Calu3 (cell line): ENCODE results near the gene UBE2L6. TPM values are rescaled to one million over a fixed set of nuclear protein-coding genes. Genes with fewer than 3 reads are reported as not detected.

Experiments used
- Bru-seq: library from RNA; stranded (reverse); fragments of 400-500 nt; gene quantifications from one replicate; lab custom pipeline; 2021; lab: Mats Ljungman, UMichigan
- BruChase-seq, 2 experiments: library from RNA; stranded (reverse); fragments of 400-500 nt; gene quantifications; one replicate each; lab custom pipeline; 2021; lab: Mats Ljungman, UMichigan
- BruUV-seq: library from RNA; stranded (reverse); fragments of 400-500 nt; replicated peaks from 2 replicates; lab custom pipeline; 2021; lab: Mats Ljungman, UMichigan
- CTCF ChIA-PET: fragments of 300-600 bp; sonication (Branson Sonifier 250); formaldehyde crosslinking; loops from one replicate; lab custom pipeline; 2022; ENCODE audit warnings: antibody characterized with exemption; lab: Charles Lee
- DNase-seq: peaks from one replicate; pipeline ENCODE4 v3.0.0; 2022
- H3K27ac Mint-ChIP-seq: one replicate; pipeline ENCODE4 v1.8.0; 2022; ENCODE audit warnings: mixed read lengths; ENCODE audit not compliant: unreplicated experiment
- H3K27me3 Mint-ChIP-seq: one replicate; pipeline ENCODE4 v1.8.0; 2022; ENCODE audit warnings: mixed read lengths; ENCODE audit not compliant: unreplicated experiment
- H3K36me3 Mint-ChIP-seq: one replicate; pipeline ENCODE4 v1.8.0; 2022; ENCODE audit warnings: mild to moderate bottlenecking, moderate library complexity, mixed read lengths; ENCODE audit not compliant: insufficient read depth, unreplicated experiment
- H3K4me1 Mint-ChIP-seq: one replicate; pipeline ENCODE4 v1.8.0; 2022; ENCODE audit warnings: mild to moderate bottlenecking, low read depth, mixed read lengths; ENCODE audit not compliant: unreplicated experiment
- H3K4me3 Mint-ChIP-seq: one replicate; pipeline ENCODE4 v1.8.0; 2022; ENCODE audit warnings: mild to moderate bottlenecking, low read depth, moderate library complexity, mixed read lengths; ENCODE audit not compliant: unreplicated experiment
- H3K9me3 Mint-ChIP-seq: one replicate; pipeline ENCODE4 v1.8.0; 2022; ENCODE audit warnings: low read depth, mixed read lengths; ENCODE audit not compliant: unreplicated experiment
- CTCF ChIP-seq: fragments of 200-600 bp; IDR thresholded peaks from one replicate; pipeline ENCODE4 v1.8.0; 2022; ENCODE audit warnings: antibody characterized with exemption; ENCODE audit not compliant: unreplicated experiment
- intact Hi-C: fragments of 100-400 bp; cut with micrococcal nuclease; formaldehyde crosslinking; loops from one replicate; pipeline ENCODE4 v1.10.0; 2022; ENCODE audit not compliant: unreplicated experiment
- long read RNA-seq: library from polyadenylated mRNA; stranded (forward); transcript quantifications from one replicate; pipeline ENCODE4 v2.0.0, GENCODE V29; 2022
- total RNA-seq: library from RNA; stranded (reverse); gene quantifications from 2 replicates; pipeline ENCODE4 v1.2.3, GENCODE V29; 2022

Gene UBE2L6
- total RNA-seq (80.8 and 170 TPM in 2 replicates), Bru-seq, nascent RNA (percentile 74 among the genes with signal in this experiment), BruChase-seq, experiment 1, labeled RNA remaining after a 6-hour chase (percentile 81 among the genes with signal in this experiment), BruChase-seq, experiment 2, labeled RNA remaining after a 2-hour chase (percentile 59 among the genes with signal in this experiment)
- long read RNA-seq, transcript UBE2L6-201 (4 exons, 1,354 nt): major isoform, 325 of 359 reads
- long read RNA-seq, transcript UBE2L6-202 (4 exons, 1,573 nt): minor isoform, 6 of 359 reads
- long read RNA-seq, partial matches to known transcripts: 4 of 359 reads
- long read RNA-seq, other reads (novel, unspliced or antisense): 21 of 359 reads

GRCh38 chr11:57567515-57568329, at the start of gene UBE2L6:
TSS of gene UBE2L6 (minus strand) at chr11:57567672. CDS start at chr11:57567611, 61 bp downstream.
- CTCF ChIA-PET: interaction anchor here (0.5 to 2.5 kb wide), 10 partner anchors 31 to 500 kb away, joined by 3 to 62 read pairs (median 4); partner anchors contain the start of gene TIMM10
- DNase-seq: peak; percentile 63
- no TSS peak for BruUV-seq
- no peak within 1 kb of the TSS for H3K27ac Mint-ChIP-seq
- peak; percentile 85 for TF ChIP-seq CTCF
- H3K4me3 Mint-ChIP-seq: peak within 1 kb of the TSS; percentile 98
- peaks cover 16% of the 10 kb centered on the region for H3K36me3 Mint-ChIP-seq
- peaks cover 25% of the 10 kb centered on the region for H3K4me1 Mint-ChIP-seq
- no peaks in the 10 kb centered on the region for H3K9me3 Mint-ChIP-seq
- intact Hi-C loops: loop anchor here (1.0 kb wide), 1 partner anchor 74 kb away; no protein-coding TSS in a partner anchor
- H3K27me3 Mint-ChIP-seq: no peaks in the 10 kb centered on the region

- no peak for DNase-seq
- no peak for TF ChIP-seq CTCF
- CTCF ChIA-PET: no interaction called here
- no peak overlapping the region for H3K27ac Mint-ChIP-seq
- no TSS peak for BruUV-seq
- H3K27me3 Mint-ChIP-seq: no peaks in the 10 kb centered on the region
- intact Hi-C loops: no loop called here
- no peaks in the 10 kb centered on the region for H3K9me3 Mint-ChIP-seq
- no peaks in the 10 kb centered on the region for H3K4me1 Mint-ChIP-seq
- no peaks in the 10 kb centered on the region for H3K36me3 Mint-ChIP-seq
- H3K4me3 Mint-ChIP-seq: no peak overlapping the region
These were observed 49.1 kb upstream of the UBE2L6 start for GRCh38 chr11:57616595-57616994.

GRCh38 chr11:57615308-57615707, 47.8 kb upstream of the UBE2L6 start:
- Mint-ChIP-seq H3K9me3 (no peaks in the 10 kb centered on the region), H3K36me3 (no peaks in the 10 kb centered on the region), H3K27me3 (no peaks in the 10 kb centered on the region), H3K4me3 (no peak overlapping the region), H3K27ac (no peak overlapping the region), H3K4me1 (no peaks in the 10 kb centered on the region)
- intact Hi-C loops: no loop called here
- no peak for TF ChIP-seq CTCF
- CTCF ChIA-PET: no interaction called here
- no TSS peak for BruUV-seq
- no peak for DNase-seq

DNA sequence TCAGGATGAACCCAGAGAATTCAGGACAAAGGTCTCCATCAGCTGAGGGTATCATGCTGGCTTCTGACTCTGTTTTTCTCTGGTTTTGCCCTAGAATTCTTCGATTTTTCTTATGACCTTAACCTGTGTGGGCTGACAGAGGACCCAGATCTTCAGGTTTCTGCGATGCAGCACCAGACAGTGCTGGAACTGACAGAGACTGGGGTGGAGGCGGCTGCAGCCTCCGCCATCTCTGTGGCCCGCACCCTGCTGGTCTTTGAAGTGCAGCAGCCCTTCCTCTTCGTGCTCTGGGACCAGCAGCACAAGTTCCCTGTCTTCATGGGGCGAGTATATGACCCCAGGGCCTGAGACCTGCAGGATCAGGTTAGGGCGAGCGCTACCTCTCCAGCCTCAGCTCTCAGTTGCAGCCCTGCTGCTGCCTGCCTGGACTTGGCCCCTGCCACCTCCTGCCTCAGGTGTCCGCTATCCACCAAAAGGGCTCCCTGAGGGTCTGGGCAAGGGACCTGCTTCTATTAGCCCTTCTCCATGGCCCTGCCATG, 46.8 kb upstream of the UBE2L6 start:
- Mint-ChIP-seq H3K36me3 (no peaks in the 10 kb centered on the region), H3K4me1 (no peaks in the 10 kb centered on the region), H3K4me3 (no peak overlapping the region), H3K9me3 (no peaks in the 10 kb centered on the region), H3K27ac (no peak overlapping the region), H3K27me3 (no peaks in the 10 kb centered on the region)
- DNase-seq: no peak
- CTCF ChIA-PET: interaction anchor here (0.6 kb wide), 1 partner anchor 17 kb away, joined by 4 read pairs; no protein-coding TSS in a partner anchor
- intact Hi-C loops: no loop called here
- no peak for TF ChIP-seq CTCF
- TSS peak; percentile 94 for BruUV-seq
